NCI-H82 treated with DMSO at 0.1 percent for 48 hours (cell line): ENCODE measurements around the gene FMO2.
"Not testable (repeated sequence)": the region's sequence is repeated elsewhere in the genome, so short reads cannot be mapped to it uniquely, and the experiment has no call there.

Experiments used
- DNase-seq: peaks from one replicate; lab custom pipeline; 2025; ENCODE audit not compliant: unreplicated experiment; lab: John Stamatoyannopoulos, UW

The FMO2 gene

GRCh38 chr1:171218661-171219060 lies 33.6 kb downstream of the FMO2 start:
- DNase-seq, result no peak

GRCh38 chr1:171219346-171220080 lies 34.4 kb downstream of the FMO2 start:
- DNase-seq, result no peak

GRCh38 chr1:171220081-171220420 lies 35.0 kb downstream of the FMO2 start:
- DNase-seq, result no peak

- DNase-seq, result peak; percentile 52
These were observed 35.5 kb downstream of the FMO2 start for GRCh38 chr1:171220581-171221054.

GRCh38 chr1:171221665-171222591 lies 36.8 kb downstream of the FMO2 start:
- DNase-seq, result no peak

GRCh38 chr1:171222936-171223335 lies 37.8 kb downstream of the FMO2 start:
- DNase-seq, result peak; percentile 89

- DNase-seq, result not testable (repeated sequence)
These were observed 39.2 kb downstream of the FMO2 start for GRCh38 chr1:171224257-171224656.

GRCh38 chr1:171226747-171227370 lies 41.8 kb downstream of the FMO2 start:
- peak; percentile 81 for DNase-seq

GRCh38 chr1:171231326-171231725 lies 46.2 kb downstream of the FMO2 start:
- DNase-seq, result no peak

GRCh38 chr1:171233183-171233582 lies 48.1 kb downstream of the FMO2 start:
- DNase-seq, result no peak

GRCh38 chr1:171236231-171236630 lies 51.1 kb downstream of the FMO2 start:
- DNase-seq, result not testable (repeated sequence)

- DNase-seq, result no peak
These were observed 58.8 kb downstream of the FMO2 start for GRCh38 chr1:171243878-171244277.

GRCh38 chr1:171245458-171246064 lies 60.5 kb downstream of the FMO2 start:
- DNase-seq, result peak; percentile 32

- no peak for DNase-seq
These were observed 62.4 kb downstream of the FMO2 start for GRCh38 chr1:171247501-171247900.

- DNase-seq, result no peak
These were observed 63.2 kb downstream of the FMO2 start, which contains the start of gene FMO1 for GRCh38 chr1:171248302-171248701. Gene FMO1 (plus strand): TSS chr1:171248494. CDS start chr1:171258088, 9,594 bp downstream.

- no peak for DNase-seq
These were observed 63.7 kb downstream of the FMO2 start for GRCh38 chr1:171248841-171249240.

GRCh38 chr1:171250263-171250662 lies 65.2 kb downstream of the FMO2 start:
- DNase-seq, result no peak

GRCh38 chr1:171251042-171251951 lies 66.2 kb downstream of the FMO2 start:
- peak; percentile 45 for DNase-seq

GRCh38 chr1:171251952-171252300 lies 66.8 kb downstream of the FMO2 start:
- DNase-seq, result no peak

GRCh38 chr1:171252482-171252881 lies 67.4 kb downstream of the FMO2 start:
- DNase-seq, result no peak
